ENCODE results near the gene AGRN.

AGRN gene

DNA sequence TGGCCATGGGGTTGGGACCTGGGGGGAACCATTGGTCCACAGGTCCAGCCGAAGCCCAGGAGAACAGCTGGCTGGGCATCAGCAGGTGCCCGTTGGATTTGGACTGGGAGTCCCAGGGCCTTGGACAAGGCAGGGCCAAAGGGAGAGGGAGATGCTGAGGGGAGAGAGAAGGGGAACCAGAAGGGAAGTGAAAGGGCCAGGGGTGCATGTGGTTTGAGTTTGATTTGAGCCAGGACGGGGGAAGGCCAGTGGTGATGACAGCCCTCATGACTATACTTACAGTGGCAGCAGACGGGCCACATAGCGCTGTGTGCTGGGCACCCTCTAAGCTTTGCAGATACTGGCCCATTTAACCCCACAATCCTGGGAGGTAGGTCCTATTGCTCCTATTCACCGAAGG lies 18.8 kb downstream of the AGRN start:
- DNase-seq (ENCODE audit: low read depth) = no peak

DNA sequence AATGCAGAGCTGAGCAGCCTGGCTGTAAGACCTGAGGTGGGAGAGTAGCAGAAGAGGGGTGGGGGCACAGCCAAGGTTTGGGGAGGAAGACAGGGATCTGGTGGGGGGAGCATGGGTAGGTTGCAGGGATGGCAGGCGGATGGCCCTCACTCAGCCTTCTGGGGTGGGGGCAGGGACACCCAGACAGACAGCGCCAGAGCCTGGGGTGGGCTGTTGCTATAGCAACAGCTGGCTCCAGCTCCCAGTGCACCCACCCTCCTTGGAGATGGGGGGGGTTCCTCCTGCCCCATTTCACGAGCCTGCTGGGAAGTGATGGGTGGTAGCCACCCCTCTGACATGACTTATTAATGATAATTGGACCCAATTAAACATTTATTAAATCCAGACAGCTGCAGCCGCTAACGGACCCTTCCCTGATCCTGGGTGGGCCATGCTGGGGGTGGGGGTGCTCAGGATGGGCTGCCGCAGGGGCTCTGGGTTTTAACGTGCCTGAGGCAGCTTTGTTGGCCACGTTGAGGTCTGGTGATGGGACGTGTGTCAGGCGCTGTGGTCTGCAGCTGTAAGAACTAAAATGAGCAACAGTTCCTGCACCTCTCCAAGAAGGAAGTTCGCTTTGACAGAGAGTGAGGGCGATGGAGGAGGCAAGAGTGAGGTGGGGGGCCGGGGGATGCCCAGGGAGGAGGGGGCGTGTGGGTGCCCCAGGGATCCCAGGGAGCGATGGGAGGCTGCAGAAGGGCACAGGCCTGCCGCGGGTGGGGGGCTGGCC lies 19.4 kb downstream of the AGRN start:
- DNase-seq (ENCODE audit: low read depth) = no peak

DNA sequence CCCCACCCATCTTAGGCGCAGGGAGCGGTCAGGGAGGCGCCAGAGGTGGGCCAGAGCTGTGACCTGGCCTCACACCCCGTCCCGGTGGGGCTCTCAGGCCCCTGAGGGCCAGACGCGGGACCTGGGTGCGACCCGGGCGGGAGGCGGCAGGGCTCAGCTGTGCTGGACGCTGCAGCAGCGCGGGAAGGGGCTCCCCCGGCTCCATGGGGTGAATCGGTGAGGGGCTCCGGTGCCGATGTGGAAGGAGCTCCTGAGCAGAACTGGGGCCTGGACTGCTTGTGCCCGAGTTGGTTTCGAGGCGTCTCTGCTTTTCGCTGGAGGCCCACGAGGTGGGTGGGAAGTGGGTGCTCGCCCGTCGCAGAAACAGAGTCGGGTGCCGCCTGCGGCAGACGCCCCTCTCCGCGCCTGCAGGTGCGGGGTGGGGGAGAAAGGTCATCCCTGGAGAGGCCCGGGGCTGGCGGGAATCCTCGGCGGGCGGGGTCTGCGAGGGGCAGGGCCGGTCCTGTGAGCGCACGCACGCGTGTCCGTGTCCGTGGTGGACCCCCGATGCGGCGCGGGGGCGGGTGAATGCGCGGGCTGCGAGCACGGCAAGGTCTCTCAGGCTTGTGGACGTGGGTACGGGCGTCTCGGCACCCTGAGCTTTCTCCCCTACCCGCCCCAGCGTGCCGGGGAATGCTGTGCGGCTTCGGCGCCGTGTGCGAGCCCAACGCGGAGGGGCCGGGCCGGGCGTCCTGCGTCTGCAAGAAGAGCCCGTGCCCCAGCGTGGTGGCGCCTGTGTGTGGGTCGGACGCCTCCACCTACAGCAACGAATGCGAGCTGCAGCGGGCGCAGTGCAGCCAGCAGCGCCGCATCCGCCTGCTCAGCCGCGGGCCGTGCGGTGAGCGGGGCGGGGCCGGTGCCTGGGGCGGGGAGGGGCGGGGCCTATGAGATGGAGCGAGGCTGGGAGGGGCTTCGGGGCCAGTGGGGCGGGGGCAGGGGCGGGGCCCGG lies 20.4 kb downstream of the AGRN start:
- DNase-seq (ENCODE audit: low read depth) = peak; percentile 67

DNA sequence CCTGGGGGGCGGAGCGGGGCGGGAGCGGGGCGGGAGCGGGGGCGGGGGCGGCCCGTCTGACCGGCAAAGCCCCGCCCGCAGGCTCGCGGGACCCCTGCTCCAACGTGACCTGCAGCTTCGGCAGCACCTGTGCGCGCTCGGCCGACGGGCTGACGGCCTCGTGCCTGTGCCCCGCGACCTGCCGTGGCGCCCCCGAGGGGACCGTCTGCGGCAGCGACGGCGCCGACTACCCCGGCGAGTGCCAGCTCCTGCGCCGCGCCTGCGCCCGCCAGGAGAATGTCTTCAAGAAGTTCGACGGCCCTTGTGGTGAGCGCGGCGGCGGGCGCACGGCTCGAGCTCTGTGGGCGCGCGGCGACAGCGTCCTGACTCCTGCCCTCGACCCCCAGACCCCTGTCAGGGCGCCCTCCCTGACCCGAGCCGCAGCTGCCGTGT lies 21.2 kb downstream of the AGRN start:
- no peak for DNase-seq (ENCODE audit: low read depth)

DNA sequence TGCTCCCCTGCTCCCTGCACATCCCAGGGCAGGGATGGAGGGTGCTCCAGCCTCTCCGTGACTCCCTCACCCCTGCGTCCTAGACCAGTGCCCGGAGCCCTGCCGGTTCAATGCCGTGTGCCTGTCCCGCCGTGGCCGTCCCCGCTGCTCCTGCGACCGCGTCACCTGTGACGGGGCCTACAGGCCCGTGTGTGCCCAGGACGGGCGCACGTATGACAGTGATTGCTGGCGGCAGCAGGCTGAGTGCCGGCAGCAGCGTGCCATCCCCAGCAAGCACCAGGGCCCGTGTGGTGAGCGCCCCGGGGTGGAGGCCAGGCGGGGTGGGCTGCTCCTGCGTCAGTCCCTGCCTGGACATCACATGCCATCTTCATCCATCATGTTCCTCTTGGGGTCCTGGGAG lies 22.0 kb downstream of the AGRN start:
- DNase-seq (ENCODE audit: low read depth) = no peak

DNA sequence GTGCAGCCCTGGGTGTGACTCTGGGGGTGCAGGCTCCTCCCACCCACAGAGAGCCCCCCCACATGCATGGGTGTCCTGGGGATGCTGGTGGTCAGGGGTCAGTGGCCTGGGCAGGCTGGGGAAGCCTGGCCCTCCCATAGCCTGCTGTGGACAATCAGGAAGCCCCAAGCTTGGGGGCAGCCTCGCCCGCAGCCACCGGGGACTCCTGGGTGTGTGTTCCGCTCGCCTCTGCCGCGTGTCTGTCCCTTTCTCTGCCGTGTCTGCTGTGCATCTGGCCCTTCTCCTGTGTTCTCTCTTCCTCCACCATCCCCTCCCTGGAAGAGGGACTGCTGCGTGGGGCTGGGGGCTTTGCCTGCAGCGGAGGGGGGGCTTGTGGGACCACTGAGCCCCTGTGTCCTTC lies 22.9 kb downstream of the AGRN start:
- no peak for DNase-seq (ENCODE audit: low read depth)

DNA sequence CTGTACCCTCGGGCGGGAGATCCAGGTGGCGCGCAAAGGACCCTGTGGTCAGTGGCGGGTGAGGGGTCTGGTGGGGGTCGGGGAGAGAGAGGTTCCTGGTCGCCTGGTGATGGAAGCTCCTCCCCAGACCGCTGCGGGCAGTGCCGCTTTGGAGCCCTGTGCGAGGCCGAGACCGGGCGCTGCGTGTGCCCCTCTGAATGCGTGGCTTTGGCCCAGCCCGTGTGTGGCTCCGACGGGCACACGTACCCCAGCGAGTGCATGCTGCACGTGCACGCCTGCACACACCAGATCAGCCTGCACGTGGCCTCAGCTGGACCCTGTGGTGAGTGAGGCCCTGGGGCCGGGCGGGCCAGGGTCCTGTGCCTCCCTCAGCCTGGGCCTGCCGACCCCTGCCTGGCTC lies 23.5 kb downstream of the AGRN start:
- no peak for DNase-seq (ENCODE audit: low read depth)

DNA sequence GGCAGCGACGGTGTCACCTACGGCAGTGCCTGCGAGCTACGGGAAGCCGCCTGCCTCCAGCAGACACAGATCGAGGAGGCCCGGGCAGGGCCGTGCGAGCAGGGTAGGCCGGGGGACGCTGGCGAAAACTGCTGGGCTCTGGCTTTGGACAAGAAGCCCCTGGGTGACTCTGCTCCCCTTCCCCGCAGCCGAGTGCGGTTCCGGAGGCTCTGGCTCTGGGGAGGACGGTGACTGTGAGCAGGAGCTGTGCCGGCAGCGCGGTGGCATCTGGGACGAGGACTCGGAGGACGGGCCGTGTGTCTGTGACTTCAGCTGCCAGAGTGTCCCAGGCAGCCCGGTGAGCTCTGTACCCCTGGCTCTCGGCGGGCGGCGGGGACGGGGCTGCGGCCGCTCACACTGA lies 24.0 kb downstream of the AGRN start:
- no peak for DNase-seq (ENCODE audit: low read depth)

DNA sequence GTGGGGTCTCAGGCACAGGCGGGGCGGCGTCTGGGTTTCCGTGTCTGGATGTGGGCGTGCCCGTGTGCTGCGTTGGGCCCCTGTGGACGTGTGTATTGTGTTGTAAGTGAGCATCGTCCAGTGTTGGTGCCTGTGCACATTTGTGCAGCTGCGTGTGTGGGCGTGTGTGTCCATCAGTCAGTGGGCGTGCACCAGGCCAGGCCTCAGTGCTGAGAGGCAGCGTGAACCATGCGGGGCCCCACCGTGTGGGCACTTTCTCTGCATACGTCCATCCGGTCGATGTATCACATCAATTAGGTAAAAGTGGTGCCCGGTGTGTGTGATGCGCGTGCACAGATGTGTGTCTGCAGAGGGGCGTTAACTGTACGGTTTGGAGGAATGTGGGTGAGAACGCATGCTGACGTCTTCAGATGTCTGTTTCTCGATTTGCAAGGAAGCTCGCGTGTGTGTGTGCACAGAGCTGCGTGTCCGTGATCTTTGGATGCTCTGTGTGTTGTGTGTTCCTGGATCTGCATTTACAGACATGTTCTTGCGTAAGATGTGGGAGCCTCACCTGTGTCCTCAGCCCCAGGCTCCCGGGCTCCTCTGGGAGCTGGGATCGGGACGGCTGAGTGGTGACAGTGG lies 24.6 kb downstream of the AGRN start:
- no peak for DNase-seq (ENCODE audit: low read depth)

DNA sequence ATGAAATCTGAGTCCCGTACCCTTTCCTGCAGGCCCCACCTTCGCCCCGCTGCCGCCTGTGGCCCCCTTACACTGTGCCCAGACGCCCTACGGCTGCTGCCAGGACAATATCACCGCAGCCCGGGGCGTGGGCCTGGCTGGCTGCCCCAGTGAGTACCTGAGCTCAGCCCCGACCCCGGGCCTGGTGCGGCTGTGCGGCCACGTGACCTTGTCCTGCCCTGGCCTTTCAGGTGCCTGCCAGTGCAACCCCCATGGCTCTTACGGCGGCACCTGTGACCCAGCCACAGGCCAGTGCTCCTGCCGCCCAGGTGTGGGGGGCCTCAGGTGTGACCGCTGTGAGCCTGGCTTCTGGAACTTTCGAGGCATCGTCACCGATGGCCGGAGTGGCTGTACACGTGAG lies 25.2 kb downstream of the AGRN start:
- DNase-seq (ENCODE audit: low read depth) = no peak

DNA sequence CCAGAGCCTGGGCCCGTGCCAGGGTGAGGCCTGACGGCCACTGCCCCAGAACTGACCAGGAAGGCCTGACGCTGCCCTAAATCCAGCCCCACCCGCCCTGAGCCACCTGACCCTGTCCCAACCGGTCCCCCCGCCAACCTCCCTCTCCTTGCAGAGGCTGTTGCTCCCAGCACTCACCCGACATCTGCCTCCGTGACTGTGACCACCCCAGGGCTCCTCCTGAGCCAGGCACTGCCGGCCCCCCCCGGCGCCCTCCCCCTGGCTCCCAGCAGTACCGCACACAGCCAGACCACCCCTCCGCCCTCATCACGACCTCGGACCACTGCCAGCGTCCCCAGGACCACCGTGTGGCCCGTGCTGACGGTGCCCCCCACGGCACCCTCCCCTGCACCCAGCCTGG lies 26.3 kb downstream of the AGRN start:
- no peak for DNase-seq (ENCODE audit: low read depth)

DNA sequence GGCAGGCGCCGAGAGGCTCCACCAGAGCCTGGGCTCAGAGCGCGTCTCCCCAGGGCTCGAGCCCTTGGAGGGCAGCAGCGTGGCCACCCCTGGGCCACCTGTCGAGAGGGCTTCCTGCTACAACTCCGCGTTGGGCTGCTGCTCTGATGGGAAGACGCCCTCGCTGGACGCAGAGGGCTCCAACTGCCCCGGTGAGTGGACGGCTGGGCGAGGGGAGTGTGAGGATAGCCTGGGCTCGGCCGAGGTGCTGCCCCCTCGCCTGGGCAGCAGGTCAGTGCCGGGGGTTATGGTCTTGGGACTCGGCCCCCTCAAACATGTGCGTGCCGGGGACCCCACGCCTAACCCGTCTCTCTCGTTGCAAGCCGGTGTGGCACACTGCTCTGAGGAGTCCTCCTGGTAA lies 26.8 kb downstream of the AGRN start:
- DNase-seq (ENCODE audit: low read depth) = no peak

DNA sequence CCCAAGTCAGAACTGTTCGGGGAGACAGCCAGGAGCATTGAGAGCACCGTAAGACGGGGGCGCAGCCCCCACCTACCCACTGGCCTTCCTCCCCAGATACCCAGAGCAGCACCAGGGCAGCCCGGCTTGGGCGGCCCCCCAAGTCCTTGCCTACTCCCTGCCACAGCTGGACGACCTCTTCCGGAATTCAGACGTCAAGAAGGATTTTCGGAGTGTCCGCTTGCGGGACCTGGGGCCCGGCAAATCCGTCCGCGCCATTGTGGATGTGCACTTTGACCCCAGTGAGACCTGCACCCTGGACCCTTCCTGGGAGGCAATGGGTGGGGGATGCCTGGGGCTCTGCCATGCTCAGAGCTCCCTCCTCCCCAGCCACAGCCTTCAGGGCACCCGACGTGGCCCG lies 27.5 kb downstream of the AGRN start:
- DNase-seq (ENCODE audit: low read depth) = no peak

DNA sequence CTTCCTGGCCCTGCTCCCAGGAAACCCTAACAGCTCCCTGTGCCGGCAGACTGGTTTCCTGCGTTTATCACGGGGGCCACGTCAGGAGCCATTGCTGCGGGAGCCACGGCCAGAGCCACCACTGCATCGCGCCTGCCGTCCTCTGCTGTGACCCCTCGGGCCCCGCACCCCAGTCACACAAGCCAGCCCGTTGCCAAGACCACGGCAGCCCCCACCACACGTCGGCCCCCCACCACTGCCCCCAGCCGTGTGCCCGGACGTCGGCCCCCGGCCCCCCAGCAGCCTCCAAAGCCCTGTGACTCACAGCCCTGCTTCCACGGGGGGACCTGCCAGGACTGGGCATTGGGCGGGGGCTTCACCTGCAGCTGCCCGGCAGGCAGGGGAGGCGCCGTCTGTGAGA lies 28.0 kb downstream of the AGRN start:
- no peak for DNase-seq (ENCODE audit: low read depth)

DNA sequence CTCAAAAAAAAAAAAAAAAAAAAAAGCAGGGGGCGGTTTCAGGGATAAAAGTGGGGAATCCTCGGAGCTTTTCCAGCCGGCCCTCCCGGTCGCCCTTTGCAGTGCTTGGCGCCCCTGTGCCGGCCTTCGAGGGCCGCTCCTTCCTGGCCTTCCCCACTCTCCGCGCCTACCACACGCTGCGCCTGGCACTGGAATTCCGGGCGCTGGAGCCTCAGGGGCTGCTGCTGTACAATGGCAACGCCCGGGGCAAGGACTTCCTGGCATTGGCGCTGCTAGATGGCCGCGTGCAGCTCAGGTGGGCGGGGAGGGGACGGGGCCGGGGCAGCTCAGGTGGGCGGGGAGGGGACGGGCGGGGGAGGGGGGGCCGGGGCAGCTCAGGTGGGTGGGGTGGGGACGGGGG lies 28.8 kb downstream of the AGRN start:
- no peak for DNase-seq (ENCODE audit: low read depth)

DNA sequence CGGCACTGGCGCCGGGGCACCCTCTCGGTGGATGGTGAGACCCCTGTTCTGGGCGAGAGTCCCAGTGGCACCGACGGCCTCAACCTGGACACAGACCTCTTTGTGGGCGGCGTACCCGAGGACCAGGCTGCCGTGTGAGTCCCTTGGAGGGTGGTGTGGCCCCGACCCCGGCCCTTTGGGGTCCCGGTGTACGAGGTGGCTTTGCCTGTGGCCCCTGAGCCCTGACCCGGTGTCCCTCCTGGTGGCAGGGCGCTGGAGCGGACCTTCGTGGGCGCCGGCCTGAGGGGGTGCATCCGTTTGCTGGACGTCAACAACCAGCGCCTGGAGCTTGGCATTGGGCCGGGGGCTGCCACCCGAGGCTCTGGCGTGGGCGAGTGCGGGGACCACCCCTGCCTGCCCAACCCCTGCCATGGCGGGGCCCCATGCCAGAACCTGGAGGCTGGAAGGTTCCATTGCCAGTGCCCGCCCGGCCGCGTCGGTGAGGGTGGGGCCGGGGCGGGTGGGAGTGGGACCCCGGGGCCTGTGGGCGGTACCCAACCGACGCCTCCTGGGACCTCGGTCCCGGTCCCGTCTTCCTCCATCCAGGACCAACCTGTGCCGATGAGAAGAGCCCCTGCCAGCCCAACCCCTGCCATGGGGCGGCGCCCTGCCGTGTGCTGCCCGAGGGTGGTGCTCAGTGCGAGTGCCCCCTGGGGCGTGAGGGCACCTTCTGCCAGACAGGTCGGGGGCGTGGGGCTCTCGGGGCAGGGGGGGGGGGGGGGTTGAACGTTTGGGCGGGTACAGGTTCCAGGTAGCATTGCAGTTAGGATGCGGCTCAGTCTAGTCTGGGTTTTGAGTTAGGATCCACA lies 29.6 kb downstream of the AGRN start:
- DNase-seq (ENCODE audit: low read depth) = no peak

DNA sequence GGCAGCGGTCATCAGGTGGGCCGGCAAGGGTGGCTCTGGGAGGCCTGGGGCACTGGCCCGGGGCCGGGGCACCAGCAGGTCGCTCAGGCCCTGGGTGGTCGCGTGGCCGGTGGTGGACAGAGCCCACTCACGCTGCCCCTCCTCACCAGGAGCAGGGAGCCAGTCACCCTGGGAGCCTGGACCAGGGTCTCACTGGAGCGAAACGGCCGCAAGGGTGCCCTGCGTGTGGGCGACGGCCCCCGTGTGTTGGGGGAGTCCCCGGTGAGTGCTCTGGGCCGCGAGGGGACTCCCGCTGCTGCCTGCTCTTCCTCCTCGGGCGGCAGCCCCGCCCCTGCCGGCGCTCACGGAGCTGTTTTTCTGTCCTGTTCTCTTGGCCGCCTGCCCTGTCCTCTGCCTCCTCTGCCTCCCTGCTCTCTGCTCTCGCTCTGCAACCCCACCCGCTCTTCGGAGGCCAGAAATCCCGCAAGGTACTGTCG lies 30.7 kb downstream of the AGRN start:
- no peak for DNase-seq (ENCODE audit: low read depth)

DNA sequence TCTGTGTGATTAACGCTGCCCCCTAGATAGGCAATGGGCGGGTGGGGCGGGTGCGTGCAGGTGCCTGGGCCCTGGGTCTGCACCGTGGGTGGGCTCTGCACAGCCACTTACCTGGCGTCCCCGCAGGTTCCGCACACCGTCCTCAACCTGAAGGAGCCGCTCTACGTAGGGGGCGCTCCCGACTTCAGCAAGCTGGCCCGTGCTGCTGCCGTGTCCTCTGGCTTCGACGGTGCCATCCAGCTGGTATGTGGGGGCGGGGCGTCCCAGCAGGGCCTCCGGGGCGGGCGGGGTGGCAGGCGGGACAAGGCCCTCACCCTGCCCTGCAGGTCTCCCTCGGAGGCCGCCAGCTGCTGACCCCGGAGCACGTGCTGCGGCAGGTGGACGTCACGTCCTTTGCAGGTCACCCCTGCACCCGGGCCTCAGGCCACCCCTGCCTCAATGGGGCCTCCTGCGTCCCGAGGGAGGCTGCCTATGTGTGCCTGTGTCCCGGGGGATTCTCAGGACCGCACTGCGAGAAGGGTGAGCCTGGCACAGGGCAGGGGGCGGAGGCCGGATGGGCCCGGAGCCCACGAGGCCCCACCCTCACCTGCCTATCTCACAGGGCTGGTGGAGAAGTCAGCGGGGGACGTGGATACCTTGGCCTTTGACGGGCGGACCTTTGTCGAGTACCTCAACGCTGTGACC lies 31.3 kb downstream of the AGRN start:
- no peak for DNase-seq (ENCODE audit: low read depth)

DNA sequence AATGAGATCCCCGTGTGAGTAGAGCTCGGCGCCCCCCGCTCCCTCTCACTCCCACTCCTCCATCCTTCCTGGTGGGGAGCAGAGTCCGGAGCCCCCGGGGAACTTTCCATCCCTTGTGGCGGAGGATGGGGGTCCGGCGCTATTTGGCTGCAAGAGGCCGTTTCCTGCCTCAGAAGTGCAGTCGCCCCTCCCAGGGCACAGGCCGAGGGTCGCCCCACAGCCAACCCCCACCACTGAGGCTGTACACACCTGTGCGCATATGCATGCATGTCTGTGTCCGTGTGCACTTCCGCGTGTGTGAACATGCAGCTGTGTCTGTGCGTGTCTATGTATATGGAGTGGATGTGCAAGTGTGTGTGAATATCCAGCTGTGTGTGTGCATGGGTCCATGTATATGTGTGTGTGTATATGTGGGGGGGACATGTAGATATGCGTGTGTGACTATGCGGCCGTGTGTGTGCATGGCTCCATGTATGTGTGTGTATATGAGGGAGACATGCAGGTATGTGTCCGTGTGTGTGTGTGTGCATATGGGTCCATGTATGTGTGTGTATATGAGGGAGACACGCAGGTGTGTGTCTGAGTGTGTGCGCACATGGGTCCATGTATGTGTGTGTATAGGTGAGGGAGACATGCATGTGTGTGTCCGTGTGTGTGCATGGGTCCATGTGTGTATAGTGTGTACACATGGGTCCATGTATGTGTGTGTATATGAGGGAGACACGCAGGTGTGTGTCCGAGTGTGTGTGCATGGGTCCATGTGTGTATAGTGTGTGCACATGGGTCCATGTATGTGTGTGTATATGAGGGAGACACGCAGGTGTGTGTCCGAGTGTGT lies 32.3 kb downstream of the AGRN start:
- DNase-seq (ENCODE audit: low read depth) = no peak

DNA sequence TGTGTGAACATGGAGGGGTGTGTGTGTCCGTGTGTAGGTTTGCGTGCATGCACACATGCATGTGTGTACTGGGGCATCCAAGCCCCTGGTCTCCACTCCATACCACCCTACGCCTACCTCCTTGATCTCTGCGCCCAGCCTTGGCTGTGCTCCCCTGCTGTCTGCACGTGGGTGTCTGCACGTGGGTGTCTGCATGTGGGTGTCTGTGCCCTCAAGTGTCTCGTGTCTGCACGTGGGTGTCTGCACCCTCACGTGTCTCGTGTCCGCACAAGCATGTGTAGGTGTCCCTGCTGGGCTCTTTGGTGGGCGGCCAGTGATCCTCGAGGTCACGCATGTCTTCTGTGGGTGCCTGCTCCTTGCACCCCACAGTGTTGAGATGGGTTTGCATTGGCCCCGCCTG lies 33.1 kb downstream of the AGRN start:
- DNase-seq (ENCODE audit: low read depth) = no peak

Data from activated T-cell treated with anti-CD3 and anti-CD28 coated beads for 24 hours (primary cell).